Endothelial cell of umbilical vein (primary cell): ENCODE results near the gene CCSER2. TPM values are rescaled to one million over a fixed set of nuclear protein-coding genes. Genes with fewer than 3 reads are reported as not detected.

Experiments used
- BruUV-seq: library from RNA; stranded (reverse); fragments of 400-500 nt; replicated peaks from 2 replicates; lab custom pipeline; 2021; lab: Mats Ljungman, UMichigan
- CTCF ChIA-PET: fragments of 300-600, 350-600 bp; sonication (Branson Sonifier 250); formaldehyde crosslinking; loops from one replicate; lab custom pipeline; 2021; ENCODE audit warnings: antibody characterized with exemption, inconsistent platforms; lab: Charles Lee
- POLR2A ChIA-PET: fragments of 300-600, 350-600 bp; sonication (Branson Sonifier 250); formaldehyde crosslinking; loops from one replicate; lab custom pipeline; 2021; ENCODE audit warnings: antibody characterized with exemption, inconsistent platforms; lab: Charles Lee
- DNase-seq: peaks from one replicate; pipeline ENCODE4 v3.0.0-alpha.2; 2011; ENCODE audit warnings: low read depth, low spot score
- FAIRE-seq: peaks from 2 replicates; lab custom pipeline; 2011; peaks lifted over from hg19 to GRCh38; lab: Jason Lieb, UNC
- H2AFZ ChIP-seq: 2 replicates; pipeline ENCODE4 v1.6.0; 2012; ENCODE audit warnings: low read depth, low read length, control low read depth, inconsistent platforms
- H3K27ac ChIP-seq: 2 replicates; pipeline ENCODE4 v1.5.1; 2011; ENCODE audit warnings: low read depth, mild to moderate bottlenecking, control low read depth, low read length, moderate library complexity; ENCODE audit not compliant: insufficient read depth
- H3K27me3 ChIP-seq, 2 experiments: 2 replicates each; pipeline versions ENCODE4 v1.6.0 to v1.6.1; 2011; ENCODE audit warnings: low read length in 2 of 2, mixed read lengths in 1 of 2; ENCODE audit not compliant: control insufficient read depth in 2 of 2, insufficient read depth in 2 of 2
- H3K36me3 ChIP-seq, 2 experiments: 2 replicates in 1 of 2; 3 replicates in 1 of 2; pipeline ENCODE4 v1.5.1; 2011; ENCODE audit warnings: low read length in 2 of 2, mild to moderate bottlenecking in 1 of 2, moderate library complexity in 1 of 2; ENCODE audit not compliant: control insufficient read depth in 2 of 2, insufficient read depth in 2 of 2; ENCODE audit errors: extremely low read depth in 1 of 2
- H3K4me1 ChIP-seq: 3 replicates; pipeline ENCODE4 v1.5.1; 2011; ENCODE audit warnings: mild to moderate bottlenecking, low read length; ENCODE audit not compliant: control insufficient read depth, insufficient read depth; ENCODE audit errors: extremely low read depth
- H3K4me2 ChIP-seq: 2 replicates; pipeline ENCODE4 v1.6.1; 2011; ENCODE audit warnings: low read length, control low read depth, mixed read lengths; ENCODE audit not compliant: insufficient read depth
- H3K4me3 ChIP-seq, 3 experiments: fragments of 200-600 bp in 1 of 3; sonication (generic), shearing (Covaris generic) in 1 of 3; replicated peaks in 1 of 3; 2 replicates each; pipeline ENCODE4 v1.5.1; 2011 to 2016; ENCODE audit warnings: control low read depth in 3 of 3, low read length in 3 of 3, mild to moderate bottlenecking in 2 of 3, inconsistent platforms in 1 of 3, low read depth in 1 of 3, moderate library complexity in 1 of 3; ENCODE audit not compliant: insufficient read depth in 1 of 3
- H3K79me2 ChIP-seq: 2 replicates; pipeline ENCODE4 v1.6.0; 2012; ENCODE audit warnings: low read length, inconsistent platforms; ENCODE audit not compliant: control insufficient read depth, insufficient read depth
- H3K9ac ChIP-seq: replicated peaks from 2 replicates; pipeline ENCODE3; 2011; ENCODE audit warnings: low read length, control low read depth; ENCODE audit not compliant: insufficient read depth; ENCODE audit errors: extremely low read depth
- H3K9me1 ChIP-seq: replicated peaks from 3 replicates; pipeline ENCODE4 v1.6.0; 2011; ENCODE audit warnings: mild to moderate bottlenecking, low read length; ENCODE audit not compliant: control insufficient read depth, insufficient read depth; ENCODE audit errors: extremely low read depth
- H3K9me3 ChIP-seq: replicated peaks from 2 replicates; pipeline ENCODE4 v1.5.1; 2012; ENCODE audit warnings: low read length, inconsistent platforms; ENCODE audit not compliant: control insufficient read depth, insufficient read depth
- H4K20me1 ChIP-seq: replicated peaks from 2 replicates; pipeline ENCODE3; 2011; ENCODE audit warnings: mild to moderate bottlenecking, low read length; ENCODE audit not compliant: control insufficient read depth, insufficient read depth; ENCODE audit errors: extremely low read depth
- EZH2 ChIP-seq: IDR thresholded peaks from 2 replicates; pipeline ENCODE4 v1.6.1; 2012; ENCODE audit warnings: borderline replicate concordance, low read depth, mild to moderate bottlenecking, moderate library complexity, low read length, inconsistent platforms; ENCODE audit not compliant: severe bottlenecking
- FOS ChIP-seq: IDR thresholded peaks from 2 replicates; pipeline ENCODE4 v1.6.1; 2011; ENCODE audit warnings: mild to moderate bottlenecking, low read length, moderate library complexity, borderline replicate concordance; ENCODE audit not compliant: insufficient read depth
- GATA2 ChIP-seq: IDR thresholded peaks from 2 replicates; pipeline ENCODE4 v1.7.0; 2011; ENCODE audit warnings: low read depth, mild to moderate bottlenecking, moderate library complexity, mixed read lengths, low read length; ENCODE audit not compliant: insufficient read length, insufficient read depth
- JUN ChIP-seq: IDR thresholded peaks from 2 replicates; pipeline ENCODE4 v1.6.1; 2011; ENCODE audit warnings: borderline replicate concordance, low read depth; ENCODE audit not compliant: insufficient read length, insufficient read depth
- MYC ChIP-seq: IDR thresholded peaks from one replicate; pipeline ENCODE4 v1.6.1; 2011; ENCODE audit warnings: mild to moderate bottlenecking, low read depth, low read length
- POLR2A ChIP-seq: IDR thresholded peaks from 2 replicates; pipeline ENCODE4 v1.6.1; 2012; ENCODE audit warnings: low read depth, mild to moderate bottlenecking, control low read depth, low read length
- POLR2AphosphoS5 ChIP-seq: IDR thresholded peaks from 2 replicates; pipeline ENCODE4 v1.6.1; 2012; ENCODE audit warnings: low read depth, mild to moderate bottlenecking, control low read depth, low read length, moderate library complexity; ENCODE audit not compliant: insufficient read depth
- dilution Hi-C: fragments of 300-500 bp; cut with MboI; formaldehyde crosslinking; loops from one replicate; pipeline ENCODE4 v1.15.0; 2019; ENCODE audit warnings: low sequenced_read_pairs; ENCODE audit not compliant: extremely low pct_ligation_motif_present
- intact Hi-C: fragments of 100-400 bp; cut with micrococcal nuclease; formaldehyde crosslinking; loops from one replicate; pipeline ENCODE4 v1.10.0; 2022
- polyA plus RNA-seq, 4 experiments: library from polyadenylated mRNA; depleted of rRNA in 3 of 4; stranded (reverse) in 3 of 4; unstranded in 1 of 4; fragments of >200 nt; gene quantifications; 2 replicates each; pipeline versions ENCODE4 v1.2.1 to v1.2.3, GENCODE V29; 2011 to 2012; ENCODE audit warnings: missing spikeins in 1 of 4
- total RNA-seq: library from RNA; stranded (reverse); gene quantifications from 2 replicates; pipeline ENCODE4 v1.2.3, GENCODE V29; 2021
- TF ChIP-seq, protein P1 (sequence below), 2 donors: IDR thresholded peaks; 1 replicate in 1 of 2; 2 replicates in 1 of 2; pipeline ENCODE4 v1.5.1; 2011; ENCODE audit warnings: low read length in 2 of 2, mild to moderate bottlenecking in 2 of 2, moderate library complexity in 2 of 2, control low read depth in 1 of 2, inconsistent platforms in 1 of 2, low read depth in 1 of 2; ENCODE audit not compliant: insufficient read depth in 1 of 2; ENCODE audit errors: extremely low read depth in 1 of 2
- TF ChIP-seq, protein P2 (sequence below): IDR thresholded peaks from 2 replicates; pipeline ENCODE4 v1.6.1; 2011; ENCODE audit not compliant: insufficient read depth, insufficient read length

Gene CCSER2
- total and polyA plus RNA-seq, 2 donors (not counting 3 experiments of a cell fraction or from before 2014, with no cell fraction given), result 14.5 to 49.3 TPM

DNA sequence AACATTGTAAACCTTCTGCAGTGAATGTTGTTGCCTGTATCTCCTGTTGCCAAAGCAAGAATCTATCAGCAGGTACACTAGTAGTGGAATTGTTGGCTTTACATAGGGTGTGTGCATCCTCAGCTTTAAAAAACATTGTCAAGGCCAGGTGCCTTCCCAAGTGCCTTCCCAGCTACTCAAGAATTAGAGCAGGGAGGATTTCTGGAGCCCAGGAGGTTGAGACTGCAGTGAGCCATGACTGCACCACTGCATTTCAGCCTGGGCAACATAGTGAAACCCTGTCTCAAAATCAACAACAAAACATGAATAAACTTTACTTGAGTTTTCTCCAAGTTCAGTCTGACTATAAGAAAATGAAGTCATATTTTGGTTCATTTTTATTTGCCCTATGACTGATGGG, 217.3 kb downstream of the CCSER2 start:
- ChIA-PET POLR2A (no interaction called here), CTCF (interaction anchor here (4.9 kb wide), 1 partner anchor 8 kb away, joined by 22 read pairs; no protein-coding TSS in a partner anchor)
- Histone ChIP-seq H3K9ac (no peak overlapping the region), H2AFZ (no peak overlapping the region), H3K27ac (no peak overlapping the region), H3K4me1 (peaks cover 4% of the 10 kb centered on the region), H3K9me3 (no peaks in the 10 kb centered on the region), H3K36me3 (no peaks in the 10 kb centered on the region), H3K4me2 (no peak overlapping the region), H4K20me1 (no peaks in the 10 kb centered on the region), H3K4me3 (no peak overlapping the region), H3K79me2 (no peaks in the 10 kb centered on the region), H3K27me3 (peaks cover 2 to 4% of the 10 kb centered on the region in 2 experiments), H3K9me1 (no peaks in the 10 kb centered on the region)
- BruUV-seq, result no TSS peak
- intact Hi-C loops (no loop called here), dilution Hi-C loops (no loop called here)
- DNase-seq (no peak), FAIRE-seq (no peak)
- TF ChIP-seq POLR2AphosphoS5 (no peak), GATA2 (no peak), JUN (no peak), POLR2A (no peak), MYC (no peak), EZH2 (no peak)
- TF ChIP-seq, protein P1, sequence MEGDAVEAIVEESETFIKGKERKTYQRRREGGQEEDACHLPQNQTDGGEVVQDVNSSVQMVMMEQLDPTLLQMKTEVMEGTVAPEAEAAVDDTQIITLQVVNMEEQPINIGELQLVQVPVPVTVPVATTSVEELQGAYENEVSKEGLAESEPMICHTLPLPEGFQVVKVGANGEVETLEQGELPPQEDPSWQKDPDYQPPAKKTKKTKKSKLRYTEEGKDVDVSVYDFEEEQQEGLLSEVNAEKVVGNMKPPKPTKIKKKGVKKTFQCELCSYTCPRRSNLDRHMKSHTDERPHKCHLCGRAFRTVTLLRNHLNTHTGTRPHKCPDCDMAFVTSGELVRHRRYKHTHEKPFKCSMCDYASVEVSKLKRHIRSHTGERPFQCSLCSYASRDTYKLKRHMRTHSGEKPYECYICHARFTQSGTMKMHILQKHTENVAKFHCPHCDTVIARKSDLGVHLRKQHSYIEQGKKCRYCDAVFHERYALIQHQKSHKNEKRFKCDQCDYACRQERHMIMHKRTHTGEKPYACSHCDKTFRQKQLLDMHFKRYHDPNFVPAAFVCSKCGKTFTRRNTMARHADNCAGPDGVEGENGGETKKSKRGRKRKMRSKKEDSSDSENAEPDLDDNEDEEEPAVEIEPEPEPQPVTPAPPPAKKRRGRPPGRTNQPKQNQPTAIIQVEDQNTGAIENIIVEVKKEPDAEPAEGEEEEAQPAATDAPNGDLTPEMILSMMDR (IDR thresholded peaks at IDR 0.05; ENCODE audit: extremely low read depth in 1 of 2, insufficient read depth in 1 of 2, low read depth in 1 of 2, low read length in 2 of 2), result no peak

DNA sequence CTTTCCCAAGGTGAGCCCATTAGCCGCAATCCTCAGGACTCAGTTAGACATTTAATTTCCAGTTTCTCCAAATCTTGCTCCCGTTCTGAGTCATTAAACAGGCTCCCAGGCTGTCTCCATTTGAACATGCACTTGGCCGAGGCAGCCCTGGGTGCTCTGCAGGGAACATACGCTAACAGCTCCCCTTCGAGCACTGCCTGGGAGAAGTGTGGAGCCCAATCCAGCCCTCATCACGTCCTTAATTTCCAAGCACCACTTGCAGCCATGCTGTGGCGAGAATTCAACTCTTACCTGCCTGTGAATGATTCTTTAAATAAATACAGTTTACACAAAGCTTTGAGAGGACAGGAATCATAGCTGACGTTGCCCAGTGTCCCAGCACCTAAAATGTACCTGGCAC, 218.2 kb downstream of the CCSER2 start:
- BruUV-seq, result no TSS peak
- Histone ChIP-seq H3K27ac (no peak overlapping the region), H3K4me3 (no peak overlapping the region), H3K27me3 (peaks cover 2 to 4% of the 10 kb centered on the region in 2 experiments), H3K4me2 (no peak overlapping the region), H3K79me2 (no peaks in the 10 kb centered on the region), H3K36me3 (no peaks in the 10 kb centered on the region), H4K20me1 (no peaks in the 10 kb centered on the region), H3K9me3 (no peaks in the 10 kb centered on the region), H3K4me1 (no peaks in the 10 kb centered on the region), H3K9ac (no peak overlapping the region), H2AFZ (no peak overlapping the region), H3K9me1 (no peaks in the 10 kb centered on the region)
- no peak for DNase-seq
- dilution Hi-C loops, result no loop called here
- TF ChIP-seq, protein P1 (IDR thresholded peaks at IDR 0.05; ENCODE audit: extremely low read depth in 1 of 2, insufficient read depth in 1 of 2, low read depth in 1 of 2, low read length in 2 of 2), result no peak
- TF ChIP-seq, protein P2, sequence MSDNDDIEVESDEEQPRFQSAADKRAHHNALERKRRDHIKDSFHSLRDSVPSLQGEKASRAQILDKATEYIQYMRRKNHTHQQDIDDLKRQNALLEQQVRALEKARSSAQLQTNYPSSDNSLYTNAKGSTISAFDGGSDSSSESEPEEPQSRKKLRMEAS, result no peak
- no peak for TF ChIP-seq EZH2
- no peak for TF ChIP-seq POLR2AphosphoS5
- no peak for TF ChIP-seq FOS
- no peak for TF ChIP-seq POLR2A
- no peak for TF ChIP-seq JUN
- TF ChIP-seq GATA2, result no peak
- TF ChIP-seq MYC, result no peak
- CTCF ChIA-PET, result interaction anchor here (1.3 to 4.9 kb wide), 3 partner anchors 9 to 282 kb away, joined by 3 to 22 read pairs (median 9); no protein-coding TSS in a partner anchor
- POLR2A ChIA-PET, result no interaction called here
- no peak for FAIRE-seq
- intact Hi-C loops, result no loop called here
